ENCODE data around the gene BMP8A. TPM values are rescaled to one million over a fixed set of nuclear protein-coding genes. Genes with fewer than 3 reads are reported as not detected.
A peak's percentile ranks its signal among the peaks of the same experiment; 100 is the strongest.
"Not testable (repeated sequence)": the region's sequence is repeated elsewhere in the genome, so short reads cannot be mapped to it uniquely, and the experiment has no call there.

Gene BMP8A
- total and polyA plus RNA-seq, 9 donors: 0.14 to 1.1 (median 0.40) TPM

DNA sequence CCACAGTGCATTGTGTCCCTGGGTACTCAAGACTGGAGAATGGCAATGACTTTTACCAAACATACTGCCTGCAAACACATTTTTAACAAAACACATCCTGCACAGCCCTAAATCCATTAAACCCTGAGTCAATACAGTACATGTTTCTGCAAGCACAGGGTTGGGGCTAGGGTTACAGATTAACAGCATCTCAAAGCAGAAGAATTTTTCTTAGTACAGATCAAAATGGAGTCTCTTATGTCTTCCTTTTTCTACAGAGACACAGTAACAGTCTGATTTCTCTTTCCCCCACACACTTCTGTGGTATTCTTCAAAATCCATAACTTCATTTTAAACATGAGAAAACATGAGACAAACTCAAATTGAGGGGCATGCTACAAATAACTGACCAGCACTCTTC lies 13.9 kb downstream of the BMP8A start:
- peaks cover 4% of the 10 kb centered on the region for H3K27me3 ChIP-seq (ENCODE audit: control insufficient read depth, insufficient read depth, low read length)
- H3K9me3 ChIP-seq (replicated peaks; ENCODE audit: control insufficient read depth, low read depth, low read length): no peaks in the 10 kb centered on the region
- no peak overlapping the region for H3K27ac ChIP-seq (ENCODE audit: low read length)
- peaks cover 9% of the 10 kb centered on the region for H3K4me1 ChIP-seq (ENCODE audit: control insufficient read depth, insufficient read depth, low read length)
- H3K36me3 ChIP-seq (ENCODE audit: control insufficient read depth, insufficient read depth, low read length): no peaks in the 10 kb centered on the region
- no peak for DNase-seq
- no peak overlapping the region for H3K4me3 ChIP-seq (ENCODE audit: low read length)

DNA sequence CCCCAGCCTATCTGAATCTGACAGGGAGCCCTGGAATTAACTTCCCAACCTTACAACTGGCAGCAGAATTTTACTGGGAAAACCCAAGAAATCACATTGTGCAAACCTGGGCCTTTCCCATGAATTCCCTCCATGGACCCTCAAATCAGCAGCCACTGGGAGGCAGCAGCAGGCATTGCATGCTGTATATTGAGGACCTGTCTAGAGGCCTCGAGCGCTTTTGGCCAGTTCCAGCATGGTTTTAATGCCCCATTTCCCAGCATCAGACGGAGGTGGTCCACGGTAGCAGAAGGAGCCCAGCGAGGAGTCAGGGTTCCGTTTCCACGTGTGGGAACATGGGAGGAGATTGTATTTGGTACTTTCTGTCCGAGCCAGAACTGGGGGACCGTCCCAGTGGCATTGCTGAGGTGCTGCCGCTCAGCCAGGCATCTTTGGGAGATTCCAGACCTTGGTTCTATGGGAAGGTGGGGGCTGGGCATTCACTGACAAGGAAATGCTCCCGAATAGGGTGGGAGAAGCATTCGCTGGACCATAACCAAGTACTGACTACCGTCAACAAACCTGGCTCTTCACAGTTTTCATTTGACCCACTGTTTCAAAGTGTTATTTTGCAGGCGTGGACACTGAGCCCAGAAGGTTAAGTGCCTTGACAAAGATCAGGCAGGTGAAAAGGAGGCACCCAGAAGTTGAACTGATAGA lies 15.9 kb downstream of the BMP8A start:
- H3K27me3 ChIP-seq (ENCODE audit: control insufficient read depth, insufficient read depth, low read length): peaks cover 4% of the 10 kb centered on the region
- no peak overlapping the region for H3K4me3 ChIP-seq (ENCODE audit: low read length)
- 58% methylated on average over 13 of the region's 14 CpGs for WGBS (ENCODE audit: insufficient coverage)
- H3K27ac ChIP-seq (ENCODE audit: low read length): no peak overlapping the region
- no peaks in the 10 kb centered on the region for H3K9me3 ChIP-seq (replicated peaks; ENCODE audit: control insufficient read depth, low read depth, low read length)
- DNase-seq: no peak
- H3K4me1 ChIP-seq (ENCODE audit: control insufficient read depth, insufficient read depth, low read length): peaks cover 9% of the 10 kb centered on the region
- H3K36me3 ChIP-seq (ENCODE audit: control insufficient read depth, insufficient read depth, low read length): no peaks in the 10 kb centered on the region

- no peak for DNase-seq
- H3K27me3 ChIP-seq (ENCODE audit: control insufficient read depth, insufficient read depth, low read length): peaks cover 4% of the 10 kb centered on the region
- 95% methylated on average over 4 of the region's 6 CpGs for WGBS (ENCODE audit: insufficient coverage)
- no peak overlapping the region for H3K27ac ChIP-seq (ENCODE audit: low read length)
- no peak overlapping the region for H3K4me3 ChIP-seq (ENCODE audit: low read length)
- H3K4me1 ChIP-seq (ENCODE audit: control insufficient read depth, insufficient read depth, low read length): peaks cover 9% of the 10 kb centered on the region
- H3K9me3 ChIP-seq (replicated peaks; ENCODE audit: control insufficient read depth, low read depth, low read length): no peaks in the 10 kb centered on the region
- H3K36me3 ChIP-seq (ENCODE audit: control insufficient read depth, insufficient read depth, low read length): no peaks in the 10 kb centered on the region
Observed at GRCh38 chr1:39508266-39508665, 16.8 kb downstream of the BMP8A start.

DNA sequence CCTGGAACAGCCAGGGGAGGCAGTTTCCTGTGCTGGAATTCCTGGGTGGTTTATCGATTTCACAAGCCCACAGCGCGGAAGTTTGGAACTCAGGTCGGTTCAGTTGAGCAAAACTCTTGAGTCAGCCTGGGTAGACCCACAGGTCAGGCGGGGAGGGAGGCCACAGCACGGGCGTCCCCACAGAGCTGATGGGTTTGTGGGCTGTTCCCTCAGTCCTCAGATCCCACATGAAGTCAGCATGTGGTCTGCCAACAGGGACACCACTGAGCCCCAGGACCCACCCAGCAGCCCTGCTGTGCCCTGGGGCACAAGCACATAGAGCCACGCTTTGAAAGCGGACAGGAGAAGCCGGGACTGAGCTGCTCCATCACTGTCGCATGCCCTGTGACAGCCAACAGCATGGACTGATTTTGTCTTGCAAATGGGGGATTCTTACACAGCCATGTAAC lies 17.4 kb downstream of the BMP8A start:
- no peak for DNase-seq
- no peaks in the 10 kb centered on the region for H3K9me3 ChIP-seq (replicated peaks; ENCODE audit: control insufficient read depth, low read depth, low read length)
- WGBS (ENCODE audit: insufficient coverage): 77% methylated on average over 11 of the region's 11 CpGs
- peaks cover 9% of the 10 kb centered on the region for H3K4me1 ChIP-seq (ENCODE audit: control insufficient read depth, insufficient read depth, low read length)
- H3K36me3 ChIP-seq (ENCODE audit: control insufficient read depth, insufficient read depth, low read length): no peaks in the 10 kb centered on the region
- no peak overlapping the region for H3K4me3 ChIP-seq (ENCODE audit: low read length)
- no peak overlapping the region for H3K27ac ChIP-seq (ENCODE audit: low read length)
- peaks cover 4% of the 10 kb centered on the region for H3K27me3 ChIP-seq (ENCODE audit: control insufficient read depth, insufficient read depth, low read length)

DNA sequence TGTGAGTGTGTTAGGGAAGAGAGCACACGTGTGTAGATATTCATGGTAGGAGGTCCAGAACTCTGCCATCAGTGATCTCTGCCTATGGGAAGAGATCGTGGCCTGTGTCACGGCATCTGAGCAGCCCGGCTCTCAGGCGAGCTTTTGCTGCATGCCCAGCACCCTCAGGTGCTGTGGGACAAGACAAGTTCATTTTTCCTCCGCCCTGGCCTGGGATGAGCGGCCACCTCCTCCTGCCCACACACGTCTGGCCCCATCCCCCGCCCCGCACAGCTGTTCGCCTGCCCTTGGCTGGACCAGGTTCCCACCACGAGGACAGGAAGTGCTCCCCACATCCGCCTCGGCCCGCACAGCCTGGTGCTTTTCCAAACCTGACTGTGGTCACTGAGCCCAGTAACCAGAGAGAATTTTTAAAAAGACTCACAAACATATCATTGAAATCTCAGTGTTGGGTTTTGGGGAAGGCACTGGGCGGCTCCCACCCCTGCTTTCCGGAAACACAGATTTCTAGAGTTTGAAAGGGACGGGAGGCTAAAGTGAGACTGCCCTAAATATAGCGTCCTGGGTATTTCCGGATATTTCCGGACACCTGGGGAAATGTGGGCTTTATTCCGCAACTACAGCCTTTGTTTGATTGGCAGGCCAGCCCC lies 18.0 kb downstream of the BMP8A start:
- Histone ChIP-seq H3K27ac (ENCODE audit: low read length) (no peak overlapping the region), H3K4me3 (ENCODE audit: low read length) (no peak overlapping the region), H3K4me1 (ENCODE audit: control insufficient read depth, insufficient read depth, low read length) (peaks cover 9% of the 10 kb centered on the region), H3K36me3 (ENCODE audit: control insufficient read depth, insufficient read depth, low read length) (no peaks in the 10 kb centered on the region), H3K9me3 (replicated peaks; ENCODE audit: control insufficient read depth, low read depth, low read length) (no peaks in the 10 kb centered on the region), H3K27me3 (ENCODE audit: control insufficient read depth, insufficient read depth, low read length) (peaks cover 4% of the 10 kb centered on the region)
- peak; percentile 53 for DNase-seq
- WGBS (ENCODE audit: insufficient coverage): 35% methylated on average over 12 of the region's 22 CpGs

DNA sequence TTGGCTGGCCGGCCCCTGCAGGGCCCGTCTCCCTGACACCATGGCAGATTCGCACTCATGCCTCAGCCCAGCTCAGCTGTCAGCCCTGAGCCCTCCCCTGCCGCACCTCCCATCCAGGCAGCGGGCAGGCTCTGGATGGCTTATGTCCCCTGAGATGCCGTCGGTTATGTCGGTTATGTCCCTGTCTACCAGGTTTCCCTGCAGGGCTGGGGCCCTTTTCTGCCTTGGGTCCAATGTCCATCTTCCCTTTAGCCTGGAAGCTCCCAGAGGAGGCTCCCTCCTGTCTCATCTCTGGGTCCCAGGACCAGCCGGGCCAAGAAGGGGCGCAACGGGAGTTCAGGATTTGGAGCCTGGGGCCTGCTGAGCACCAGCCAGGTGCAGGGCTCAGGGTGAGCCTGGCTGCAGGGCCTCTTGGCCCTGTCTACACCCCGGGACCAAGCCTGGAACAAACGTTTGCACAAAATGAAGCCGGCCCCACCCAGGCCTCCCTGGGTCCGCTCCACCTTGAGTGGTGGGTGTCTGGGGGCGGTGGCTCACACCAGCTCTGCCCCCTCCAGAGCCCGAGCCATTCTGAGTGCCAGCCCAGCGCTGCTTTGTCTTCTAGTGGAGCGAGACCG lies 19.2 kb downstream of the BMP8A start:
- not testable (repeated sequence) for H3K36me3 ChIP-seq (ENCODE audit: control insufficient read depth, insufficient read depth, low read length); H3K9me3 ChIP-seq (replicated peaks; ENCODE audit: control insufficient read depth, low read depth, low read length); H3K27ac ChIP-seq (ENCODE audit: low read length); H3K27me3 ChIP-seq (ENCODE audit: control insufficient read depth, insufficient read depth, low read length); H3K4me3 ChIP-seq (ENCODE audit: low read length); H3K4me1 ChIP-seq (ENCODE audit: control insufficient read depth, insufficient read depth, low read length); DNase-seq
- 82% methylated on average over 8 of the region's 20 CpGs for WGBS (ENCODE audit: insufficient coverage)

- H3K4me3 ChIP-seq (ENCODE audit: low read length); H3K27me3 ChIP-seq (ENCODE audit: control insufficient read depth, insufficient read depth, low read length); H3K27ac ChIP-seq (ENCODE audit: low read length); H3K36me3 ChIP-seq (ENCODE audit: control insufficient read depth, insufficient read depth, low read length); DNase-seq; H3K4me1 ChIP-seq (ENCODE audit: control insufficient read depth, insufficient read depth, low read length); H3K9me3 ChIP-seq (replicated peaks; ENCODE audit: control insufficient read depth, low read depth, low read length): not testable (repeated sequence)
- no CpG with 5 or more reads among the region's 13 CpGs for WGBS (ENCODE audit: insufficient coverage)
Observed at GRCh38 chr1:39511477-39511876, 20.0 kb downstream of the BMP8A start.

GRCh38 chr1:39512234-39512847 lies 20.9 kb downstream of the BMP8A start:
- no CpG with 5 or more reads among the region's 25 CpGs for WGBS (ENCODE audit: insufficient coverage)
- not testable (repeated sequence) for H3K4me3 ChIP-seq (ENCODE audit: low read length); DNase-seq; H3K36me3 ChIP-seq (ENCODE audit: control insufficient read depth, insufficient read depth, low read length); H3K4me1 ChIP-seq (ENCODE audit: control insufficient read depth, insufficient read depth, low read length); H3K27me3 ChIP-seq (ENCODE audit: control insufficient read depth, insufficient read depth, low read length); H3K27ac ChIP-seq (ENCODE audit: low read length); H3K9me3 ChIP-seq (replicated peaks; ENCODE audit: control insufficient read depth, low read depth, low read length)

- whole genome bisulfite sequencing (ENCODE audit: insufficient coverage): 5% methylated on average over 5 of the region's 46 CpGs
- H3K9me3 ChIP-seq (replicated peaks; ENCODE audit: control insufficient read depth, low read depth, low read length); H3K27ac ChIP-seq (ENCODE audit: low read length); H3K4me3 ChIP-seq (ENCODE audit: low read length); H3K36me3 ChIP-seq (ENCODE audit: control insufficient read depth, insufficient read depth, low read length); H3K27me3 ChIP-seq (ENCODE audit: control insufficient read depth, insufficient read depth, low read length); H3K4me1 ChIP-seq (ENCODE audit: control insufficient read depth, insufficient read depth, low read length): not testable (repeated sequence)
- DNase-seq: peak; percentile 19
Observed at GRCh38 chr1:39514710-39515124, 23.3 kb downstream of the BMP8A start.
